Adrenal gland (tissue), 12 donors: ENCODE data around the gene EPN3. TPM values are rescaled to one million over a fixed set of nuclear protein-coding genes. Genes with fewer than 3 reads are reported as not detected.

Experiments used
- DNase-seq, 7 donors: peaks; one replicate each; pipeline ENCODE4 v3.0.0-alpha.2; 2019 to 2020
- H3K27ac ChIP-seq, 5 donors: fragments of 200-600 bp; sonication (generic) in 4 of 5; 1 replicate in 3 of 5; 2 replicates in 2 of 5; pipeline versions ENCODE4 v1.5.1 to v1.8.0; 2016 to 2020; ENCODE audit warnings: mild to moderate bottlenecking in 1 of 5
- H3K27me3 ChIP-seq: fragments of 200-600 bp; 2 replicates; pipeline ENCODE4 v1.8.0; 2021
- H3K36me3 ChIP-seq, 2 donors: fragments of 200-600 bp; replicated peaks in 1 of 2; 1 replicate in 1 of 2; 2 replicates in 1 of 2; pipeline versions ENCODE4 v1.5.1 to v1.8.0; 2018 to 2022
- H3K4me1 ChIP-seq, 2 donors: fragments of 200-600 bp; replicated peaks in 1 of 2; 1 replicate in 1 of 2; 2 replicates in 1 of 2; pipeline versions ENCODE4 v1.5.1 to v1.8.0; 2018 to 2021
- H3K4me3 ChIP-seq, 4 donors: fragments of 200-600 bp; sonication (generic) in 3 of 4; one replicate each; pipeline ENCODE4 v1.5.1; 2016 to 2018
- H3K9me3 ChIP-seq, 3 donors: fragments of 200-600 bp; sonication (generic) in 1 of 3; replicated peaks in 1 of 3; 1 replicate in 2 of 3; 2 replicates in 1 of 3; pipeline versions ENCODE4 v1.5.1 to v1.8.0; 2016 to 2021
- POLR2A ChIP-seq, 2 donors: fragments of 450-650 bp; IDR thresholded peaks; one replicate each; pipeline ENCODE4 v1.6.1; 2017; ENCODE audit warnings: antibody characterized with exemption in 2 of 2, mild to moderate bottlenecking in 2 of 2, moderate library complexity in 1 of 2
- WGBS, 4 donors: extraction: QIAGEN DNeasy Blood & Tissue Kit in 2 of 4; methylation state at CpG; one replicate each; pipeline versions ENCODE4 v1.1.5 to v1.1.7; 2013 to 2017; 5-methylcytosine and 5-hydroxymethylcytosine counted together
- intact Hi-C, 2 donors: fragments of 100-400 bp; cut with DNase I; formaldehyde crosslinking; loops; one replicate each; pipeline versions ENCODE4 v1.14.1 to v1.15.0; 2022 to 2023
- polyA plus RNA-seq, 3 donors: library from polyadenylated mRNA; stranded (reverse); fragments of 200-250 nt in 2 of 3; fragments of 350-450 nt in 1 of 3; fragmentation: Illumina TruSeq in 1 of 3; extraction: RNeasy Lipid Tissue Mini Kit (QIAGEN cat#74804) in 1 of 3; gene quantifications; one replicate each; pipeline ENCODE4 v1.2.3, GENCODE V29; 2013 to 2014
- total RNA-seq, 9 donors: library from RNA; depleted of rRNA in 4 of 9; stranded (reverse); fragments of >200 nt in 4 of 9; fragments of 120-200 nt in 1 of 9; fragmentation: NEBNext Ultra II Directional in 1 of 9; extraction: Animal tissue kit (Norgen Biotek cat#: 25700) in 1 of 9; gene quantifications; one replicate each; pipeline versions ENCODE4 v1.1.0 to v1.2.4, GENCODE V29; 2013 to 2023
- TF ChIP-seq, protein P1 (sequence below), 6 experiments: fragments of 450-650 bp in 4 of 6; fragments of 200-600 bp in 2 of 6; sonication (generic) in 1 of 6; IDR thresholded peaks; 1 replicate in 5 of 6; 2 replicates in 1 of 6; pipeline versions ENCODE4 v1.5.1 to v1.8.0; 2016 to 2021; ENCODE audit warnings: antibody characterized with exemption in 6 of 6, mild to moderate bottlenecking in 2 of 6, moderate library complexity in 1 of 6
- donor health status: healthy with polysubstance abuse.
- donor health status: Bipolar disorder and iron deficiency.
- donor health status: DM: yes; HTN: yes; CAD: no.
- donor health status: DM: no; HTN: no; CAD: no.
- donor health status: DM: no; HTN: no; CAD: no.
- donor health status: DM: yes; HTN: yes; CAD: no.

The EPN3 gene
- total and polyA plus RNA-seq, 12 donors, result 1.2 to 96.1 (median 27.9) TPM

DNA sequence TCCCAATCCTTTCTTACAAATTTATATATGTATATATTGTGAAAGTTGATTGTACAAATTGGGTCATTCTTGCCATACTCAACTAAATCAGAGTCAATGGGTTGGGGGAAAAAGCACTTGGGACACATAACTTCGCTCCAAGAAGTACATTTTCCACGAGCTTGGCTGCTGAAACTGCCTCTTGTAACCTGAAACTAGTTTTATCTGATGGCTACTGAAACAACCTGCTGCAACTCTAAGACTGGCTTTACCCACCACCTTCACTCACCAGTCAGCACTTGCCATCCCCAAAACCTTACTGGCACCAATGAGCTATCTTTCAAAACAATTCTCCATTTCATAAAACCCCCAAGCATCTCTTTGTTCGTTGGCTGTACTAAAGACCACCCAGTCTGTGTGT, 38.8 kb upstream of the EPN3 start:
- 60 to 71% (median 67%) methylated on average over 3 of the region's 3 CpGs for WGBS, 4 donors
- Histone ChIP-seq H3K9me3 (no peaks in the 10 kb centered on the region), H3K4me3 (no peak overlapping the region), H3K4me1 (no peaks in the 10 kb centered on the region), H3K27me3 (no peaks in the 10 kb centered on the region), H3K36me3 (no peaks in the 10 kb centered on the region), H3K27ac (no peak overlapping the region)
- no peak for TF ChIP-seq POLR2A (IDR thresholded peaks at IDR 0.05)
- TF ChIP-seq, protein P1, sequence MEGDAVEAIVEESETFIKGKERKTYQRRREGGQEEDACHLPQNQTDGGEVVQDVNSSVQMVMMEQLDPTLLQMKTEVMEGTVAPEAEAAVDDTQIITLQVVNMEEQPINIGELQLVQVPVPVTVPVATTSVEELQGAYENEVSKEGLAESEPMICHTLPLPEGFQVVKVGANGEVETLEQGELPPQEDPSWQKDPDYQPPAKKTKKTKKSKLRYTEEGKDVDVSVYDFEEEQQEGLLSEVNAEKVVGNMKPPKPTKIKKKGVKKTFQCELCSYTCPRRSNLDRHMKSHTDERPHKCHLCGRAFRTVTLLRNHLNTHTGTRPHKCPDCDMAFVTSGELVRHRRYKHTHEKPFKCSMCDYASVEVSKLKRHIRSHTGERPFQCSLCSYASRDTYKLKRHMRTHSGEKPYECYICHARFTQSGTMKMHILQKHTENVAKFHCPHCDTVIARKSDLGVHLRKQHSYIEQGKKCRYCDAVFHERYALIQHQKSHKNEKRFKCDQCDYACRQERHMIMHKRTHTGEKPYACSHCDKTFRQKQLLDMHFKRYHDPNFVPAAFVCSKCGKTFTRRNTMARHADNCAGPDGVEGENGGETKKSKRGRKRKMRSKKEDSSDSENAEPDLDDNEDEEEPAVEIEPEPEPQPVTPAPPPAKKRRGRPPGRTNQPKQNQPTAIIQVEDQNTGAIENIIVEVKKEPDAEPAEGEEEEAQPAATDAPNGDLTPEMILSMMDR (IDR thresholded peaks at IDR 0.05), result no peak
- intact Hi-C loops, result no loop called here
- DNase-seq, result no peak

DNA sequence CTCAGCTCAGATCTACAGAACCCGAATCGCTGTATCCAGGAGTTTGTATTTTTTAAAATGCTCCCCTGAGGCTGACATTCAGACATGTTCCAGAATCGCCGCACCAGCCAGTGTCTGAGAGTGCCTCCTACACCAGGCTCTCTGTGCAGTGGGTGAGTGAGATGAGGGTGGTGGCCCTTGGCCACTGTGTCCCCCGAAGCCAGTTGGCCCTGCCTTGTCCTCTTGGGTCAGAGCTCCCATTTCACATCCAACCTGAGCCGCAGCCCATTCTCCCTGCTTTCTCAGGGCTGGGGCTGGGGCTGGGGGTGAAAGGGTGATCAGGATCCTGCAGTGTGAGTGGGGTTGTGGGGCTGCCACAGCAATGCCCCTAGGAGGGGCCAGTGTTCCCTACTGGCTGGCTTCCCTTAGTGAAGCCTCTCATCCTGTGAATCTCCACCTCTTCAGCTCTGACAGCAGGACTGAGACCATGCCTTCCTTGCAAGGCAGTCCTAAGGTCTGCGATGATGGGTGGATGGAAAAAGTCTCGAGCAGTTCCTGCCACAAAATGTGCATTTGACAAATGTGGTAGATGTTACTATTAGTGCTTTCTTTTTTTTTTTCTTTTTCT, 37.2 kb upstream of the EPN3 start:
- 81 to 91% (median 87%) methylated on average over 8 of the region's 8 CpGs for WGBS, 4 donors
- Histone ChIP-seq H3K27me3 (no peaks in the 10 kb centered on the region), H3K36me3 (no peaks in the 10 kb centered on the region), H3K4me1 (no peaks in the 10 kb centered on the region), H3K9me3 (no peaks in the 10 kb centered on the region), H3K27ac (no peak overlapping the region), H3K4me3 (no peak overlapping the region)
- DNase-seq, result no peak
- no peak for TF ChIP-seq POLR2A (IDR thresholded peaks at IDR 0.05)
- TF ChIP-seq, protein P1 (IDR thresholded peaks at IDR 0.05), result no peak
- intact Hi-C loops, result no loop called here

DNA sequence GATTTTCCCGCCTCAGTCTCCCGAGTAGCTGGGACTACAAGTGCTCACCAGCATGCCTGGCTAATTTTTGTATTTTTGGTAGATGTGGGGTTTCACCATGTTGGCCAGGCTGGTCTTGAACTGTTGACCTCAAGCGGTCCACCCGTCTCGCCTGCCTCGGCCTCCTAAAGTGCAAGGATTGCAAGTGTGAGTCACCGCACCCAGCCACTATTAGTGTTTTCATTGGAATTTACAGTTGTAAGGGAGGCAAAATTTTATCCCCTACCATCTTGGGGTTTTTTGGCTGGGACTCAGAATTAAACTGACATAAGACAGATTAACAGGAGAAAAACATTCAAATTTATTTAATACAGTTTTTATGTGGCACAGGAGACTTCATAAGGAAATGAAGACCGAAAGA, 36.6 kb upstream of the EPN3 start:
- intact Hi-C loops, result no loop called here
- H3K4me1 ChIP-seq, result no peaks in the 10 kb centered on the region
- H3K4me3 ChIP-seq, result no peak overlapping the region
- H3K27ac ChIP-seq, result no peak overlapping the region
- no peaks in the 10 kb centered on the region for H3K9me3 ChIP-seq
- H3K27me3 ChIP-seq, result no peaks in the 10 kb centered on the region
- no peak for DNase-seq
- WGBS, 4 donors, result 91 to 95% (median 92%) methylated on average over 8 of the region's 8 CpGs
- no peak for TF ChIP-seq POLR2A (IDR thresholded peaks at IDR 0.05)
- TF ChIP-seq, protein P1 (IDR thresholded peaks at IDR 0.05), result no peak
- H3K36me3 ChIP-seq, result no peaks in the 10 kb centered on the region

DNA sequence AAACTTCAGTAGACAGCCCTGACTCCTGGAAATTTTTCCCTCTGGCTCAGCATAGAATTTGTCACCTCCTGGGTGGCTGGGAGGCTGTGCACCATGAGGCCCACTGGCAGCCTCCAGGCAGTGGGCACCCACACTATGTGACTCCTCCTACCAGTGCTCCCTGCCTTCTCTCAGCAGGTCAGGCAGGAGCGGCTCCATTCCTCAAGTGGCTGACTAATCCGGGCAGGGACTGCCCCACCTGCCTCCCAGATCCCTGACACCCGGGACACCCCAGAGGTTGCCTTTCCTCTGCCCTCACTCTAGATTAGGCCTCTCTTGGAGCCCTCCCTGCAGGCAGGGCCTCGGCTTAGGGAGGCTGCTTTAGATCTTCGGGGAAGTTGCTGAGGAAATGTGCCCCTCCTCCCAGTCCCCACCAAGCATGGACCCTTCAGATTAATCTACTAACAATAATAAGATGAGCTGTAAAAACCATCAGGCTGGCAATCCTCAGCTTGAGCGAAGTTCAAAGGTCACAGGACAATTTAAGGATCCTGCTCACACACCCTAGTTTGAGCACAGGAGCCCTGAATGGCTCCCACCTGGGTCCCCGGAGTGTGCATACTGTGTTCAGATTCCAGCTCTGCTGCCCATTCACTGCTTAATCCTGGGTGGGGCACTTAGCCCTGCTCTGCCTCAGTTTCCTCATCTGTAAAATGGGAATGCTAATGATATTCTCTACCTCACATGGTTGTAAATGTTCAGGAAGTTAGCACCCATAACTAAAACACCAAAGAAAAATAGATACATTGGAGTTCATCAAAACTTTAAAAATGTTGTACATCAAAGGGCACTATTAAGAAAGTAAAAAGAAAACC, 34.3 kb upstream of the EPN3 start:
- intact Hi-C loops, result no loop called here
- TF ChIP-seq, protein P1 (IDR thresholded peaks at IDR 0.05), result no peak
- no peak for TF ChIP-seq POLR2A (IDR thresholded peaks at IDR 0.05)

More for the DNA sequence above, 34.3 kb upstream of the EPN3 start:
- H3K27me3 ChIP-seq, result no peaks in the 10 kb centered on the region
- WGBS, 4 donors, result 76 to 85% (median 82%) methylated on average over 7 of the region's 7 CpGs
- no peak overlapping the region for H3K27ac ChIP-seq
- no peaks in the 10 kb centered on the region for H3K9me3 ChIP-seq
- H3K36me3 ChIP-seq, result no peaks in the 10 kb centered on the region
- no peaks in the 10 kb centered on the region for H3K4me1 ChIP-seq
- H3K4me3 ChIP-seq, result no peak overlapping the region
- no peak for DNase-seq
